NB4 (cell line): ENCODE measurements around the gene PDHX.

Experiments
- DNase-seq: peaks from one replicate; pipeline ENCODE4 v3.0.0; 2010; ENCODE audit warnings: low read depth
- H3K4me3 ChIP-seq: one replicate; pipeline ENCODE4 v1.5.1; 2011; ENCODE audit warnings: mild to moderate bottlenecking, low read depth, low read length, moderate library complexity
- MYC ChIP-seq: IDR thresholded peaks from 2 replicates; pipeline ENCODE4 v1.6.1; 2011; ENCODE audit warnings: low read depth, low read length
- POLR2A ChIP-seq: IDR thresholded peaks from 2 replicates; pipeline ENCODE4 v1.6.1; 2011; ENCODE audit warnings: mild to moderate bottlenecking; ENCODE audit not compliant: insufficient read length; ENCODE audit errors: extremely low read depth
- TF ChIP-seq, protein P1 (sequence below): IDR thresholded peaks from one replicate; pipeline ENCODE4 v1.5.1; 2012; ENCODE audit warnings: low read depth, low read length
- TF ChIP-seq, protein P2 (sequence below): IDR thresholded peaks from 2 replicates; pipeline ENCODE4 v1.6.1; 2011; ENCODE audit warnings: low read depth, low read length

PDHX gene

DNA sequence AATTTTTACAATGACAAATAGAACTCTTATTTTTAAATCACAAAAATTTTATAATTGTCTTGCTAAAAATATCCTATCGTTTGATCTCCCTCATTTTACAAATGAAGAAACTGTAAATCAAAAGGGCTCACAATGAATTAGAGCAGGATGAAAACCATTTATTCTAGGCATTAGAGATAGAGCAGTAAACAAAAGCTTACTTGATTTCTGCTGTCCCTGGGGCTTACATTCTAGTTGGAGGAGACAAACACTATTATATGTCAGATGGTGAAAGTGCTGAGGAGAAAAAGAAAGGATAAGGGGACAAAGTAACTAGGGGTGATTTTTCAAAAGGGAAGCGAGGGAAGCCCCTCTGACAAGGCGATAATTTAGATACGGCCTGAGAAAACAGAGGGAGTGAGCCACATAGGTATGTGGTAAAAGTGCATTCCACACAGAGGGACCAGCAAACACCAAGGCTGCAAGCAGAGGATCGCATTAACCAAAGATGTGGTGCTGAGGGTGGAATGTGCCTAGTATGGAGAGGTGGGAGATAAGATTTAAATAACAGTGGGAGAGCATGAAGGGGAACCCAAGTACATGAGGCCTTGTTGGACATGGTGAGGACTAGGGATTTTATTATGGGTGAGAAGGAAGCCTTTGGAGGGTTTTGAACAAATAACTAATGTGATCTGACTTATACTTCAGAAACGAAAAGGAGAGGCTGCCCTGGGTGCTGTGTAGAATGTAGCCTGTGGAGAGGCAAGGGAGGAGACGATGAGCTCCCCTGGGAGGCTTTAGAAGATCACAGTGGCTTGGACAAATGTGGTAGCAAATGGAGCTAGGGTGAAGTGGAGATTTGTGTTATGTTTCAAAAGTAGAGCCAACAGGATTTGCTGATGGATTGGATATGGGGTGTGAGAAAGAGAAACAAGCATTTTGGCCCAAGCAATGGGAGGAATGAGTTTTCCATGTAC, 62.1 kb downstream of the PDHX start:
- DNase-seq: no peak
- TF ChIP-seq, protein P1, sequence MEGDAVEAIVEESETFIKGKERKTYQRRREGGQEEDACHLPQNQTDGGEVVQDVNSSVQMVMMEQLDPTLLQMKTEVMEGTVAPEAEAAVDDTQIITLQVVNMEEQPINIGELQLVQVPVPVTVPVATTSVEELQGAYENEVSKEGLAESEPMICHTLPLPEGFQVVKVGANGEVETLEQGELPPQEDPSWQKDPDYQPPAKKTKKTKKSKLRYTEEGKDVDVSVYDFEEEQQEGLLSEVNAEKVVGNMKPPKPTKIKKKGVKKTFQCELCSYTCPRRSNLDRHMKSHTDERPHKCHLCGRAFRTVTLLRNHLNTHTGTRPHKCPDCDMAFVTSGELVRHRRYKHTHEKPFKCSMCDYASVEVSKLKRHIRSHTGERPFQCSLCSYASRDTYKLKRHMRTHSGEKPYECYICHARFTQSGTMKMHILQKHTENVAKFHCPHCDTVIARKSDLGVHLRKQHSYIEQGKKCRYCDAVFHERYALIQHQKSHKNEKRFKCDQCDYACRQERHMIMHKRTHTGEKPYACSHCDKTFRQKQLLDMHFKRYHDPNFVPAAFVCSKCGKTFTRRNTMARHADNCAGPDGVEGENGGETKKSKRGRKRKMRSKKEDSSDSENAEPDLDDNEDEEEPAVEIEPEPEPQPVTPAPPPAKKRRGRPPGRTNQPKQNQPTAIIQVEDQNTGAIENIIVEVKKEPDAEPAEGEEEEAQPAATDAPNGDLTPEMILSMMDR: no peak
- no peak for TF ChIP-seq MYC
- TF ChIP-seq, protein P2, sequence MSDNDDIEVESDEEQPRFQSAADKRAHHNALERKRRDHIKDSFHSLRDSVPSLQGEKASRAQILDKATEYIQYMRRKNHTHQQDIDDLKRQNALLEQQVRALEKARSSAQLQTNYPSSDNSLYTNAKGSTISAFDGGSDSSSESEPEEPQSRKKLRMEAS: no peak
- no peak for TF ChIP-seq POLR2A
- no peak overlapping the region for H3K4me3 ChIP-seq

DNA sequence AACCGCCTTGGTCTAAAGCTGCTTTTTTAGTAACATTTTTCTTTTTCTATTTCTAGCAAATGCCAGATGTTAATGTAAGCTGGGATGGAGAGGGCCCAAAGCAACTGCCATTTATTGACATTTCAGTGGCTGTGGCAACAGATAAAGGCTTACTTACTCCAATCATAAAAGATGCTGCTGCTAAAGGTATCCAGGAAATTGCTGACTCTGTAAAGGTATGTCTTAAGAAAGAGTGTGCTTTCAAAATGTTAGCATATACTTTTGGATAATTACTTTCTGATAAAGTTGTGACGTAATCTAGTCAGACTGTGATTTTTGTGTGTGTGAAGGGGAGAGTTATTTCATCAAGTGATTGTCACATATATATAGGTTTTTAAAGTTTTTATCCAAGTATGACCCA, 68.1 kb downstream of the PDHX start:
- H3K4me3 ChIP-seq: no peak overlapping the region
- no peak for DNase-seq
- TF ChIP-seq, protein P2: no peak
- TF ChIP-seq MYC: no peak
- TF ChIP-seq POLR2A: no peak
- TF ChIP-seq, protein P1: no peak

DNA sequence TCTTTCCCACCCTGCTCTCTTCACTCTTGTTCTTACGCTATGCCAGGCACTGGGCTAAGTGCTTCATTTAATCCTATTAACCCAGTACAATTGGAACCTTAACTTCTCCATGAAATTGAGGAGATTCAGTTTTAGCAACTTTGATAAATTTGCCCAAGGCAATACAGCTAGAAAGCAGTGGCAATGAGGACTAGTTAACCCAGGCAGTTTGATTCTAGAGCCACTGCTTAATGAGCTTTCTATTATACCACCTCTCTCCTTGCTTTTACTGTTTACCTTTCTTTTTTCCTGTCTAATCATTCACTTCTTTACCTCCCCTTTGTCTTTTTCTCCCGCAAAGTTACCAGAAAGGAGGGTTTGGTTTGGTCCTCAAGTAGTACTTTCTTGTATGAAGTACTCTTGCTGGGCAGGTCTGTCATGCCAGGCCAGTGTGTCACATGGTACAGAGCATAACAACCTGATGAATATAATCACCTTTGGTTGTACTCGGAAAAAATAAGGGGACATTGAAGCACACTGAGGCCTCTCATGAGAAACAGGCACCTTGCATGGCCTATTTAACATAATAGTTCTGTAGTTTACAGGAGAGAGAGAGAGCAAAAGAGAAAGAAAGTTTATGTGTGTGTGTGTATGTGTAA, 70.6 kb downstream of the PDHX start:
- TF ChIP-seq, protein P2: no peak
- TF ChIP-seq, protein P1: no peak
- no peak for TF ChIP-seq POLR2A
- TF ChIP-seq MYC: no peak
- no peak for DNase-seq
- H3K4me3 ChIP-seq: no peak overlapping the region

DNA sequence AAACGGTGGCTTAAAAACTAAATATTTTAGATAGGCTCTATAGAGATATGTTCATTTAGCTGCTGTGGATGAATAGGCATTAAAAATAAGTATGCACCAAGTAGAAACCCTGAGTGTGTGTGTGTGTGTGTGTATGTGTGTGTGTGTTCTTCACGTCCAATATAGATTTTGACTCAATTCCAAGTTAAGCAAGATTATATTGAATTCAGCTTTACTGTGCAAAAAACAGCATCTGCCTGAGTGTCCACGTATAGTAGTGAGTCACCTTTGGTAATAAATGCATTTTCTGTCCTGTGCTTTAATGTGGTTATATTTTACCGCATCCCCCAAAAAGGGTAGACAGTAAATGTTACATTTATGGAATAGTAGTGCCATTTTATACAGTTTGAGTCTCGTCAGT, 71.2 kb downstream of the PDHX start:
- no peak overlapping the region for H3K4me3 ChIP-seq
- TF ChIP-seq, protein P2: no peak
- no peak for TF ChIP-seq POLR2A
- no peak for DNase-seq

DNA sequence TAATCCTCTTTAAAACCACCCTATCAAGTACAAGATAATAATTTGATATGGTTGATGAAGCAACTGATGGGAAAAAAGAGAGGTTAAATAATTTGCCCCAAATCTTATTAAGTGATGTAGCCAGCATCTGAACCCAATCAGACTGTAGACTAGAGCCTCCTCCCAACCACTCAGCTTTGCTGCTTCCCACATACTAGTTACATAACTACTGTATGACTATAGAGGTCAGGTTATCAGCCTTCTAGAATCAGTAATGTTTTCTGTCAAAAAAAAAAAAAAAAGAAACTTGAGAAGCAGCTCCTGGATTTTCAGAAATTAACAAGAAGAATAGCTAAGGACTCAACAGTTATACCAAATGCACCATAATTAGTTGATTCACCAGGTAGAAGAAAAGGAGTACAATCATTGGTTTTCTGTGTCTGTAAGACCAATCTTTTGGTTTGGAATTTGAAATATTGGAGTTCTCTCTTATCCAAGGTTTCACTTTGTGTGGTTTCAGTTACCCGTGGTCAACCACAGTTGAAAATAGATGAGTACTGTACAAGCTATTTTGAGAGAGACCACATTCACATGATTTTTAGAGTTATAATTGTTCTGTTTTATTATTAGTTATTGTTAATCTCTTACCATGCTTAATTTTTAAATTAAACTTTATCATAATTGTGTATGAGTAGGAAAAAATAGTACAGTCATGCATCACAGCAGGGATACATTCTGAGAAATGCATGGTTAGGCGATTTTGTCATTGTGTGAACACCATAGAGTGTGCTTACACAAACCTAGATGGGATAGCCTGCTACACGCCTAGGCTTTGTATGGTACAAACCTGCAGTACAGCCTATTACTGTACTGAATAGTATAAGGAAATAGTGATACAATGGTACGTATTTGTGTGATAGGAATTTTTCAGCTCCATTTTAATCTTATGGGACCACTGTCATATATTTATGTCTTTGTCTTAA, 72.2 kb downstream of the PDHX start:
- H3K4me3 ChIP-seq: no peak overlapping the region
- peak; percentile 25 for DNase-seq
- TF ChIP-seq, protein P1: no peak
- TF ChIP-seq MYC: no peak
- TF ChIP-seq POLR2A: no peak
- TF ChIP-seq, protein P2: no peak
